PFSK-1 (cell line): ENCODE results near the gene TGFBRAP1.

Experiments
- FOXP2 ChIP-seq: optimal IDR thresholded peaks from 2 replicates; pipeline ENCODE3; 2011; ENCODE audit warnings: borderline replicate concordance, control low read depth, inconsistent platforms; ENCODE audit not compliant: insufficient read depth; ENCODE audit errors: extremely low read length, extremely low read depth
- POLR2AphosphoS5 ChIP-seq: IDR thresholded peaks from 2 replicates; pipeline ENCODE4 v1.6.1; 2012; ENCODE audit warnings: low read depth, mild to moderate bottlenecking, control low read depth, low read length, moderate library complexity
- SIN3A ChIP-seq: IDR thresholded peaks from 2 replicates; pipeline ENCODE4 v1.6.1; 2012; ENCODE audit warnings: mild to moderate bottlenecking, low read length, moderate library complexity, borderline replicate concordance; ENCODE audit not compliant: insufficient read depth
- TAF1 ChIP-seq: IDR thresholded peaks from 2 replicates; pipeline ENCODE4 v1.6.1; 2012; ENCODE audit warnings: low read length, control low read depth, borderline replicate concordance; ENCODE audit not compliant: insufficient read depth
- TF ChIP-seq, protein P1 (sequence below), 2 experiments: IDR thresholded peaks; 2 replicates each; pipeline versions ENCODE4 v1.6.1 to v1.8.0; 2011 to 2012; ENCODE audit warnings: low read depth in 2 of 2, low read length in 2 of 2, control low read depth in 1 of 2, inconsistent platforms in 1 of 2, mild to moderate bottlenecking in 1 of 2, moderate library complexity in 1 of 2; ENCODE audit not compliant: insufficient read depth in 1 of 2

Gene TGFBRAP1

DNA sequence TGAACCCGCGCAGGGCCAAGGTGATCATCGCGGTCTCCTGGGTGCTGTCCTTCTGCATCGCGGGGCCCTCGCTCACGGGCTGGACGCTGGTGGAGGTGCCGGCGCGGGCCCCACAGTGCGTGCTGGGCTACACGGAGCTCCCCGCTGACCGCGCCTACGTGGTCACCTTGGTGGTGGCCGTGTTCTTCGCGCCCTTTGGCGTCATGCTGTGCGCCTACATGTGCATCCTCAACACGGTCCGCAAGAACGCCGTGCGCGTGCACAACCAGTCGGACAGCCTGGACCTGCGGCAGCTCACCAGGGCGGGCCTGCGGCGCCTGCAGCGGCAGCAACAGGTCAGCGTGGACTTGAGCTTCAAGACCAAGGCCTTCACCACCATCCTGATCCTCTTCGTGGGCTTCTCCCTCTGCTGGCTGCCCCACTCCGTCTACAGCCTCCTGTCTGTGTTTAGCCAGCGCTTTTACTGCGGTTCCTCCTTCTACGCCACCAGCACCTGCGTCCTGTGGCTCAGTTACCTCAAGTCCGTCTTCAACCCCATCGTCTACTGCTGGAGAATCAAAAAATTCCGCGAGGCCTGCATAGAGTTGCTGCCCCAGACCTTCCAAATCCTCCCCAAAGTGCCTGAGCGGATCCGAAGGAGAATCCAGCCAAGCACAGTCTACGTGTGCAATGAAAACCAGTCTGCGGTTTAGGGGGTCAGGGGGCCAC, 87.1 kb downstream of the TGFBRAP1 start:
- TF ChIP-seq, protein P1, sequence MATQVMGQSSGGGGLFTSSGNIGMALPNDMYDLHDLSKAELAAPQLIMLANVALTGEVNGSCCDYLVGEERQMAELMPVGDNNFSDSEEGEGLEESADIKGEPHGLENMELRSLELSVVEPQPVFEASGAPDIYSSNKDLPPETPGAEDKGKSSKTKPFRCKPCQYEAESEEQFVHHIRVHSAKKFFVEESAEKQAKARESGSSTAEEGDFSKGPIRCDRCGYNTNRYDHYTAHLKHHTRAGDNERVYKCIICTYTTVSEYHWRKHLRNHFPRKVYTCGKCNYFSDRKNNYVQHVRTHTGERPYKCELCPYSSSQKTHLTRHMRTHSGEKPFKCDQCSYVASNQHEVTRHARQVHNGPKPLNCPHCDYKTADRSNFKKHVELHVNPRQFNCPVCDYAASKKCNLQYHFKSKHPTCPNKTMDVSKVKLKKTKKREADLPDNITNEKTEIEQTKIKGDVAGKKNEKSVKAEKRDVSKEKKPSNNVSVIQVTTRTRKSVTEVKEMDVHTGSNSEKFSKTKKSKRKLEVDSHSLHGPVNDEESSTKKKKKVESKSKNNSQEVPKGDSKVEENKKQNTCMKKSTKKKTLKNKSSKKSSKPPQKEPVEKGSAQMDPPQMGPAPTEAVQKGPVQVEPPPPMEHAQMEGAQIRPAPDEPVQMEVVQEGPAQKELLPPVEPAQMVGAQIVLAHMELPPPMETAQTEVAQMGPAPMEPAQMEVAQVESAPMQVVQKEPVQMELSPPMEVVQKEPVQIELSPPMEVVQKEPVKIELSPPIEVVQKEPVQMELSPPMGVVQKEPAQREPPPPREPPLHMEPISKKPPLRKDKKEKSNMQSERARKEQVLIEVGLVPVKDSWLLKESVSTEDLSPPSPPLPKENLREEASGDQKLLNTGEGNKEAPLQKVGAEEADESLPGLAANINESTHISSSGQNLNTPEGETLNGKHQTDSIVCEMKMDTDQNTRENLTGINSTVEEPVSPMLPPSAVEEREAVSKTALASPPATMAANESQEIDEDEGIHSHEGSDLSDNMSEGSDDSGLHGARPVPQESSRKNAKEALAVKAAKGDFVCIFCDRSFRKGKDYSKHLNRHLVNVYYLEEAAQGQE (IDR thresholded peaks at IDR 0.05; ENCODE audit: insufficient read depth in 1 of 2, low read depth in 2 of 2, low read length in 2 of 2): no peak
- TF ChIP-seq SIN3A (no peak), TAF1 (no peak), POLR2AphosphoS5 (no peak)

DNA sequence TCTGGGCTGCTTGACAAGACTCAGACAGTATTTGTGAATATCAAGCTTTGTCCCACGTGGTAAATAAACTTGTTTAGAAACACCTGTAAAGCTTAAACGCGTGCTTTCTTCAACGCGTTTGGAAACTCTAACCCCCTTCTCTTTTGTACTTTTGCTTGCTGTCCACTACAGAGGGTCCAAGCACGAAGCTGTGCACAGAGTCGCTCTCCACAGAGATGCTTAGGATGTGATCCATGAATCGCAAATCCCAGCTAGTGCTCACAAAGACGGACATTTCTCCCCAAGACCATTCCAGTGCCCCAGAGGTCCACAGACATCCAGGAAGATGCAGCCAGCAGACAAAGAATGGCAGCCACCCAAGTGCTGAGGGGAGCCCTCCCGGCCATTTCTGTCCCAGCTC, 88.1 kb downstream of the TGFBRAP1 start, which contains the start of gene GPR45:
Gene GPR45, plus strand, starts transcription at position 301 of the 400 bp plus-strand sequence. CDS start 116 bp downstream, outside the sequence.
- TF ChIP-seq TAF1 (no peak), SIN3A (no peak), FOXP2 (no peak), POLR2AphosphoS5 (no peak)
- TF ChIP-seq, protein P1 (IDR thresholded peaks at IDR 0.05; ENCODE audit: insufficient read depth in 1 of 2, low read depth in 2 of 2, low read length in 2 of 2): no peak

DNA sequence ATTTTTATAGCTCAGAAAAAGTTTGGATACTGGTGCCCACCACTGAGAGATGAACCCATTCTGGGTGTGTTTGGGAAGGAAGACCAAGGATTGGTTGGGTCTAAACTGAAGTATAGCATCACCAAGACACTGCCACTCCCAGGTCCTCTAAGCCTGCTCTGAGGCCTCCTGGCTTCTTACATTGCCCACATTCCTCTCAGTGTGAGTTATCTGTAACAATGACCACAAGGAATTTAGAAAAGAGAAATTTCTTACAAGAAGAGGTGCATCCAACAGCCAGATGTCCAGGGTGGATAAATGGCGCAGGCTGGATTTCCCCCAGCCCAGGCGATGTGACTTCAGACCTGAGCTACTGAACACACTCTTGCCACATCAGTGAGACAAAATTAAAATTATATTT, 89.6 kb downstream of the TGFBRAP1 start:
- no peak for TF ChIP-seq FOXP2
- no peak for TF ChIP-seq POLR2AphosphoS5
- TF ChIP-seq SIN3A: no peak
- no peak for TF ChIP-seq TAF1
- TF ChIP-seq, protein P1 (IDR thresholded peaks at IDR 0.05; ENCODE audit: insufficient read depth in 1 of 2, low read depth in 2 of 2, low read length in 2 of 2): no peak

DNA sequence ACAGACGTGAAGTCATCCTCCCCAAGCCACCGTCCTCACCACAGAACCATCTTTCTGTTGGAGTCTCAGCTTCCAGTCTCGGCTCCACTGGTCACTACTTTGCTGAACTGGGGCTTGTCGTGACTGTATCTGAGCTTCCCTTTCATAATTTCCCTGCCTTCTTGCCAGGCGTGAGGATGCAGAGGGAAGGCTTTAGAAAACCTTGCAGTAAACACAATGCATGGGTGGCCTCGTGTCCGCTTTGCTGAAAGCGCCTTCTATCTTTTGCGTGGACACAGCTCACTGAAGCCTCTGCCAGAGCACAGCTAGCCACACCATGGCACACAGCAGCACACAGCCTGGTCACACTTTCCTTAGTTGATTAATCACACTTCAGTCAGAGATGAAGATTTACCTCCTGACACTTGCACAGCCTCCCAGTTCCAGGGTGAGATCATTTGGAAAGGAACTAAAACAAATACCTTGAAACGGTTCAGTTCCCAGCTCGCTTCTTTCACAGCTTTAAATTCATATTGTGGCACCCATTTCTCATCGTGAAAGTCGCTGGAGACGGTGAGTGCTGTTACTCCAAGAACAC, 90.8 kb downstream of the TGFBRAP1 start:
- TF ChIP-seq FOXP2 (no peak), TAF1 (no peak), SIN3A (no peak), POLR2AphosphoS5 (no peak)
- TF ChIP-seq, protein P1 (IDR thresholded peaks at IDR 0.05; ENCODE audit: insufficient read depth in 1 of 2, low read depth in 2 of 2, low read length in 2 of 2): no peak
